Measurements from ENCODE around the gene SPINK1.

SPINK1 gene, protein sequence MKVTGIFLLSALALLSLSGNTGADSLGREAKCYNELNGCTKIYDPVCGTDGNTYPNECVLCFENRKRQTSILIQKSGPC

GRCh38 chr5:147831465-147831864, at the start of gene SPINK1:
TSS of gene SPINK1 (minus strand) at chr5:147831671. CDS start at chr5:147831577, 94 bp downstream.
- H3K9me3 Mint-ChIP-seq = no peaks in the 10 kb centered on the region
- H3K4me1 Mint-ChIP-seq = no peaks in the 10 kb centered on the region
- H3K27me3 Mint-ChIP-seq (ENCODE audit: low read depth, poor library complexity) = peaks cover 6% of the 10 kb centered on the region
- H3K36me3 Mint-ChIP-seq (ENCODE audit: low read depth) = no peaks in the 10 kb centered on the region
- DNase-seq = no peak
- H3K4me3 Mint-ChIP-seq = no peak within 1 kb of the TSS
- H3K27ac Mint-ChIP-seq = no peak within 1 kb of the TSS
- TF ChIP-seq, protein P1, sequence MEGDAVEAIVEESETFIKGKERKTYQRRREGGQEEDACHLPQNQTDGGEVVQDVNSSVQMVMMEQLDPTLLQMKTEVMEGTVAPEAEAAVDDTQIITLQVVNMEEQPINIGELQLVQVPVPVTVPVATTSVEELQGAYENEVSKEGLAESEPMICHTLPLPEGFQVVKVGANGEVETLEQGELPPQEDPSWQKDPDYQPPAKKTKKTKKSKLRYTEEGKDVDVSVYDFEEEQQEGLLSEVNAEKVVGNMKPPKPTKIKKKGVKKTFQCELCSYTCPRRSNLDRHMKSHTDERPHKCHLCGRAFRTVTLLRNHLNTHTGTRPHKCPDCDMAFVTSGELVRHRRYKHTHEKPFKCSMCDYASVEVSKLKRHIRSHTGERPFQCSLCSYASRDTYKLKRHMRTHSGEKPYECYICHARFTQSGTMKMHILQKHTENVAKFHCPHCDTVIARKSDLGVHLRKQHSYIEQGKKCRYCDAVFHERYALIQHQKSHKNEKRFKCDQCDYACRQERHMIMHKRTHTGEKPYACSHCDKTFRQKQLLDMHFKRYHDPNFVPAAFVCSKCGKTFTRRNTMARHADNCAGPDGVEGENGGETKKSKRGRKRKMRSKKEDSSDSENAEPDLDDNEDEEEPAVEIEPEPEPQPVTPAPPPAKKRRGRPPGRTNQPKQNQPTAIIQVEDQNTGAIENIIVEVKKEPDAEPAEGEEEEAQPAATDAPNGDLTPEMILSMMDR (IDR thresholded peaks at IDR 0.05) = no peak

- no peak for DNase-seq
- Mint-ChIP-seq H3K27ac (no peak overlapping the region), H3K4me1 (peaks cover 12% of the 10 kb centered on the region), H3K27me3 (ENCODE audit: low read depth, poor library complexity) (no peaks in the 10 kb centered on the region), H3K36me3 (ENCODE audit: low read depth) (no peaks in the 10 kb centered on the region), H3K4me3 (no peak overlapping the region), H3K9me3 (no peaks in the 10 kb centered on the region)
- TF ChIP-seq, protein P1 (IDR thresholded peaks at IDR 0.05) = no peak
These were observed 49.0 kb upstream of the SPINK1 start for GRCh38 chr5:147880487-147880886.

GRCh38 chr5:147879784-147880183, 48.3 kb upstream of the SPINK1 start:
- Mint-ChIP-seq H3K27me3 (ENCODE audit: low read depth, poor library complexity) (no peaks in the 10 kb centered on the region), H3K4me3 (no peak overlapping the region), H3K4me1 (peaks cover 15% of the 10 kb centered on the region), H3K9me3 (no peaks in the 10 kb centered on the region), H3K27ac (no peak overlapping the region), H3K36me3 (ENCODE audit: low read depth) (no peaks in the 10 kb centered on the region)
- DNase-seq = no peak
- TF ChIP-seq, protein P1 (IDR thresholded peaks at IDR 0.05) = no peak

DNA sequence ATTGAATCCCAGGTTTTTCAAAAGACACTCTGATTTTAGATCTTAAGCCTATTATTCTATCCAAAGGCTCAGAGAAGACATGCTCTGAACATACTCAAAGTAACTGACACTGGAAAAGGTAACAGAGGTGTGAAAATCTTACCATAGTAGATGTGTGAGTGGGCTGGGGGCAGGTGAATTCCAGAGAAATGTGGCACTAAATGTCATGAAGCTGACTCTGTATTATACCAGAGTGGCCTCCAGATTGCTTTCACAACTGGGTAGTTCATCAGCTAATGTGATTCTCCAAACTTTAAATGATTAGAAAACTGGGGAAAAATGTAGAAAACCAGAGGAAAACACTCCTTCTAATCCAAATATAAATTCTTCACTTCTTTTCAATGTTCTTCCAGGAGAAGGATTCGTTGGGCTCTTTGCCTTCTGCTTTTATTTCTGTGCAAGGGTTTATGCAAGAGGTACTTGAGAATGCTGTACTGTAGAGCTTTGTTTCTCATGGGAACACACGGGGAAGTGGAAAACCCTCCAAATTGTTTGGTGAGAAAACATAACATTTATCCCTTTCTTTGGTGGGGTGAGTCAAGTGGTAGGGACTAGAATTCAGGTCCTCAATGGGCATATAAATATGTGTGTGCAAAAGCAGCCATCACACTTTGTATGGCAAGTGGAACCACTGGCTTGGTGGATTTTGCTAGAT, 46.7 kb upstream of the SPINK1 start, which contains the start of gene SCGB3A2:
Gene SCGB3A2 (plus strand): TSS at position 646 of the 694 bp plus-strand sequence. CDS start 93 bp downstream, outside the sequence.
- TF ChIP-seq, protein P1 (IDR thresholded peaks at IDR 0.05) = no peak
- no peak for DNase-seq
- no peak within 1 kb of the TSS for H3K4me3 Mint-ChIP-seq
- H3K27me3 Mint-ChIP-seq (ENCODE audit: low read depth, poor library complexity) = peaks cover 14% of the 10 kb centered on the region
- peaks cover 14% of the 10 kb centered on the region for H3K4me1 Mint-ChIP-seq
- no peaks in the 10 kb centered on the region for H3K36me3 Mint-ChIP-seq (ENCODE audit: low read depth)
- no peaks in the 10 kb centered on the region for H3K9me3 Mint-ChIP-seq
- H3K27ac Mint-ChIP-seq = no peak within 1 kb of the TSS

DNA sequence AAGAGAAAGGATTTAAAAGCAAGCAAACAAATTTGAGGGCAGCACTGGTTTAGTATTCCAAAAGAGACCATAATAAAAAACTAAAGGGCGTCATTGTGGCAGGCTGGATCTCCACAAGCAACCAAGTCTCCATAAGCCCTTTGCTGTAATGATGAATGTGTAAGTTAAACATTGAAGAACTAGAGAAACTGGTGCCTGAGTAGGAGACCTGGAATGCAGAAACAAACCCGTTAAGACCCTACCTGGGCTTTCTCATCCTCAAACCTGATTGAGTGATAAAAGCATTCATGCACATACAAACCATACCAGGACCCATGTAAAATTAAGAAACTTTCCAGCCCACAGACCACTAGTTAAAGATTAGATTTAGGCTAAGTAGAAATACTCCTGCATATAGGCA, 45.2 kb upstream of the SPINK1 start:
- peaks cover 12% of the 10 kb centered on the region for H3K4me1 Mint-ChIP-seq
- H3K9me3 Mint-ChIP-seq = peaks cover 5% of the 10 kb centered on the region
- no peak for DNase-seq
- H3K36me3 Mint-ChIP-seq (ENCODE audit: low read depth) = no peaks in the 10 kb centered on the region
- no peak overlapping the region for H3K4me3 Mint-ChIP-seq
- H3K27ac Mint-ChIP-seq = no peak overlapping the region
- peaks cover 30% of the 10 kb centered on the region for H3K27me3 Mint-ChIP-seq (ENCODE audit: low read depth, poor library complexity)
- TF ChIP-seq, protein P1 (IDR thresholded peaks at IDR 0.05) = no peak

DNA sequence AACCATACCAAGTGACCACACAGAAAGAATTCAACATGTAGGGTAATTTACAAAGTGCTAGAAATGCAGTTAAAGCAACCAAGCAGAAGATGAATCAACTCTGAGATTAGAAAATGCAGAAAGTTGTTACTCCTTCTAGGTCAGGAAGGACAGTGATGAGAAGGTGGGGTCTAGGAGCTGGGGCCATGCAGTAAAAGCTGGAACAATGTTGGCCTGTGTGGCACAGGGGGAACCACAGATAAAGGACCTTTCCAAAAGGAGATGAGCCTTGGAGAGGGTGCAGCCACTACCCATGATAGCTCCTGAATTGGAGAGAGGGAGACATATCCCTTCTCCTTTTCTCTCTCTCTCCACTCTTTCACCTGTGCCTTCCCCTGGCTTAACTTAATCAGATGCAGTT, 44.7 kb upstream of the SPINK1 start:
- Mint-ChIP-seq H3K27ac (no peak overlapping the region), H3K4me3 (no peak overlapping the region), H3K27me3 (ENCODE audit: low read depth, poor library complexity) (peaks cover 35% of the 10 kb centered on the region), H3K36me3 (ENCODE audit: low read depth) (no peaks in the 10 kb centered on the region), H3K4me1 (peaks cover 12% of the 10 kb centered on the region), H3K9me3 (peaks cover 5% of the 10 kb centered on the region)
- TF ChIP-seq, protein P1 (IDR thresholded peaks at IDR 0.05) = no peak
- no peak for DNase-seq
